ENCODE results near the gene F12.
"Not testable (repeated sequence)": the region's sequence is repeated elsewhere in the genome, so short reads cannot be mapped to it uniquely, and the experiment has no call there.

Gene F12

DNA sequence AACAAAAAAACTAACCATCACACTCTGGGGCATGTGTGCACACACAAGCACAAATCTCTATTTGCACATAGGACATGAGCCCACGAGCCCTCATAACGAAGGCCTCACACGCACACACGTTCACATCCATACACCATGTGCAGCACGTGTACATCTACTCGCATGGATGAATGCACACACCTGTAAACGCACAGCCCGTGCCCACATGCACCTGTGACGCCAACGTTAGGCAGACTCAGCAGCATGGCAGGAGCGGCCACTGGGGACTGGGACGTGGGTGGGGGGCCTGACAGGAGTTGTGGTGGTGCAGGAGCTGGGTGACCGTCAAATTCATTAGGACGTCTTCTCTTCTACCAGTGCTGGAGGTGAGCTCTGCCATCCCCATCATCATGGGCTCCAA is 22.0 kb downstream of the F12 start:
- no peak for DNase-seq (ENCODE audit: low read depth)

DNA sequence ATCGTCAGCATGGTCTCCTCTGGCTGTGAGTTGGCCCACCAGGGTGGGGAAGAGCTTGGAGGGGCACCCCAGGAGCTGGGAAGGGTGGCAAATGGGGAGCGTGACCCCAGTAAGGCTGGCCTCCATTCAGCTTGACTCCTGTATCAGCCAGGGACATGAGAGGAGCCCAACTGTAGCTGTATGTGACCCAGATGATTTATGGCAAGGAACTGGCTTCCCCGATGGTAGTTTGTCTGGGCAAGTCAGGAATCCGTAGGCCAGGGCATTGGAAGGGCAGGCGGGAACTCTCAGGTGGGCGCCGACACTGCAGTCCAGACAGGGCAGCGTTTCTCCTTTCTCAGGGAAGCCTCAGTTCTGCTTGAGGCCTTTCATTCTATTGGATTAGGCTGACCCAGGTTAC is 22.8 kb downstream of the F12 start:
- no peak for DNase-seq (ENCODE audit: low read depth)

DNA sequence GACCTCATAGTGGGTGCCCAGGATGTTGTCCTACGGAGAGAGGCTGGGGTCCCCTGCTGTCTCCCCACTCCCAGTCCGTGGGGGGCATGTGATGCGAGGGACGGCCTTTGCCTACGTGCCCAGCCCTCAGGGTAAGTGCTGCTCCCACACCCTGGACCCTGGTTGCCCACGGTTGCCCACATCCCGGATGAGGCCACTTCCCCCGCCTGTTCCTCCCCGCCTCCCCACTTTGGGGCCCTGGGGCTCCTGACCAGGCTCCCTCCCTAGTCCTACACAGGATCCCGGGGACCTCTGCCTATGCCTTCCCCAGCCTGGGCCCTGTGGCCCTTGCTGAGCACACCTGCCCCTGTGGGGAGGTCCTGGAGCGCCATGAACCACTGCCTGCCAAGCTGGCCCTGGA is 23.6 kb downstream of the F12 start:
- no peak for DNase-seq (ENCODE audit: low read depth)

DNA sequence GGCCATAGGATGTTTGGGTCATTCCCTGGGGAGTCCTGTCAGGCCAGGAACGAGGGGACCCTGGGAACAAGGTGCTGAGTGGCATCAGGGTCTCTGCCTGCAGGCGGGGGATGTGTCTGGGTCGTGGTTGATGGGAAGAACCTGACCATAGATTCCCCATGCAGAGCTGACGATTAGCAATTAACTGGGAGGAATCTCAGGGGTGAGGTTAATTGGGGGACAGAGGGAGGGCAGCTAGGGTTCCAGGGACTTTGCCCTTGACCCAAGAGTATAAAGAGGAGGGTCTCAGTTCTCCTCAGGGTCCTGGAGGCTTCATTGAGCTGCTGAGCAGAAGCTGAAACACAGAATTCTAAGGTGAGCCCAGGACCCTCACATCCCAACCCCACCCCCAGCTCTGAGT is 25.2 kb downstream of the F12 start, which contains the start of gene SLC34A1:
Gene SLC34A1, plus strand, starts transcription at position 301 of the 400 bp plus-strand sequence. CDS start 1,308 bp downstream, outside the sequence.
- no peak for DNase-seq (ENCODE audit: low read depth)

DNA sequence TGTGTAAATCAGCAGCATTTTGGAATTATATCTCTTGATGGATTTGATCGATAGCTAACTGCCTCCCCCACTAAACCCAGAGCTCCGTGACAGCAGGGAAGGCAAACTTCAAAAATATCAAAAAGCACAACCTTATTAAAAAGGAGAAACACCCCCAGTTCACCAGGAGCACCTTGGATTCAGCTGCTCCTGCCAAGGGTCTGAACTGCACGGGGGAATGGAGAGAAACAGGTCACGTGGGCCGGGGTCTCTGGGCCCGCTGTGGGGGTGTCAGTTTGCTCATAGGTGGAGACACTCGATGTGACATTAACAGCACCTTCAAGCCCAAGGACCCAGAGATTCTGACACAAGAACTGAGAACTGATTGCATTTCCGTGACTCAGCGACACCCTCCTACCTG is 26.2 kb downstream of the F12 start:
- no peak for DNase-seq (ENCODE audit: low read depth)

DNA sequence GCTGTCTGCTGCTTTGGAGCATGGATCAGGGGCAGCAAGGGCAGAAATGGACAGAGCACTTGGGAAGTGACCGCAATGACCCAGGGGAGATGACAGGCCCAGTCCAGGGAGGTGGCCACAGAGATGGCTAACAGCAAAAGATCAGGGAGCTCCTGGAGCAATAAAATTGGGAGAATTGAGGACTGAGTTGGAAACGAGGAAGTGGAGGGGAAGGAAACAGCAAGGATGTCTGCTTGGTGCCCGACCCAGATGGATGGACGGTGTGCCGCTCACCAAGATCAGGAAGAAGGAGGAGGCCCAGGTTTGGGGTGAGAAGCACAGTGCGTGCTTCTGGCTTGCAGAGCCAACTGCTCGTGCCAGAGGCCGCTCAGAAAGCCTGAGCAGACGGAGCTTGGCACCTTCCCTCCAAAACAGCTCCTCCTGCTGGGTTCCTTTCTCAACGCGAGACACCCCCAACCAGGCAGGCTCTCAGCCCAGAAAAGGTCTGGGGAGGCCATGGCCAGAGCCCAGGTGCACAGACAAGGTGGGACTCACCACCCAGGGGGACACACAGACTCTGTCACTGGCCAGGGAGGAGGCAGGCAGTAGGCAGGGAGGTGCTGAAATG is 26.8 kb downstream of the F12 start:
- no peak for DNase-seq (ENCODE audit: low read depth)

DNA sequence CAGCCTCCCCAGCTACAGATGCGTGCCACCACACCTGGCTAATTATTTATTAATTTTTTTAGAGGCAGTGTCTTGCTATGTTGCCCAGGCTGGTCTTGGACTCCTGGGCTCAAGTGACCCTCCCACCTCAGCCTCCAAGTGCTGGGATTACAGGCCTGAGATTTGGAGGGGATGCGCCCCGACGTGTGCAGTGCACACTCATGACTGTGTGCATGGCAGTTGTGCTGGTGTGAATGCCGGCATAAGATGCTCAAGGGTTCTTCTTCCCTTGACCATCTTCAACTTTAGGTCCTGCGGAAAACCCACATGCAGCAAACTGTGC is 28.6 kb downstream of the F12 start:
- DNase-seq (ENCODE audit: low read depth) = no peak

DNA sequence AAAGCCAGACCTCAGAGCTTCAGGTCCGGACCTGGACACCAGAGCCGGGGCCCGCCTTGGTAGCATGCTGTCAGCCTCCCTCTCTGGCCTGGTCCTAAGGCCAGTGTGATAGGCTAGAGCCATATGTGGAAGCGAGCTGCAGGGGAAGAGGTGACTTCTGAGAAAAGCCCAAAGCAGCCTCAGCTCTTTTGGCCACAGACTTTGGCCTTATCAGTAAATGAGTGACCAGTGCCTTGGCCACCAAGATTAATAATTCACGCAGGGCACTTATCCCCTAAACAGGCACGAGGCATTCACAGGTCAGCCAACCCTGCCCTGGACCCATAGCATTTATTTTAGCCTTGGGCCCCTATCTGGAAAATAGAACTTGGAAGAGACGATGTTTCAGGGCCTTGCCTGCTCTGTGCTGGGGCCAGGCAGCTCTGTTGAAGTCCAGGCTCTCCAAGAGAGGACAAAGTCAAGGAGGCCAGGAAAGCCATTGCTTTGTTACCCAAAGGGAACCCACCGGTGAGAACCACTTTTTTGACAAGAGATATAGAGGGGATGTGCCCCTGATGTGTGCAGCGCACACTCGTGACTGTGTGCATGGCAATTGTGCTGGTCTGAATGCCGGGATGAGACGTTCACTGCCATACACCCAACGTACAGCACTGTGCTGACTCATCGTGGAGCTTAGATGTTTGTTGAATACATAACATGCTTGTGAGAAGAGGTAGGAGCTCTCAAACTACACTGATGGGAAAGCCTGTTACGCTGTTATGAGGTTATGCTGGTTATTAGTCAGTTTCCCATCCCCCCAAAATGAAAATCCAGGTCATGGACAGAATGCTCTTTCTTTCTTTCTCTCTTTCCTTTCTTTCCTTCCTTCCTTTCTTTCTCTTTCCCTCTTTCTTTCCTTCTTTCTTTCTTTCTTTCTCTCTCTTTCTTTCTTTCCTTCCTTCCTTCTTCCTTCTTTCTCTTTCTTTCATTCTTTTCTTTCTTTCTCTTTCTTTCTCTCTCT is 30.2 kb downstream of the F12 start:
- no peak for DNase-seq (ENCODE audit: low read depth)

DNA sequence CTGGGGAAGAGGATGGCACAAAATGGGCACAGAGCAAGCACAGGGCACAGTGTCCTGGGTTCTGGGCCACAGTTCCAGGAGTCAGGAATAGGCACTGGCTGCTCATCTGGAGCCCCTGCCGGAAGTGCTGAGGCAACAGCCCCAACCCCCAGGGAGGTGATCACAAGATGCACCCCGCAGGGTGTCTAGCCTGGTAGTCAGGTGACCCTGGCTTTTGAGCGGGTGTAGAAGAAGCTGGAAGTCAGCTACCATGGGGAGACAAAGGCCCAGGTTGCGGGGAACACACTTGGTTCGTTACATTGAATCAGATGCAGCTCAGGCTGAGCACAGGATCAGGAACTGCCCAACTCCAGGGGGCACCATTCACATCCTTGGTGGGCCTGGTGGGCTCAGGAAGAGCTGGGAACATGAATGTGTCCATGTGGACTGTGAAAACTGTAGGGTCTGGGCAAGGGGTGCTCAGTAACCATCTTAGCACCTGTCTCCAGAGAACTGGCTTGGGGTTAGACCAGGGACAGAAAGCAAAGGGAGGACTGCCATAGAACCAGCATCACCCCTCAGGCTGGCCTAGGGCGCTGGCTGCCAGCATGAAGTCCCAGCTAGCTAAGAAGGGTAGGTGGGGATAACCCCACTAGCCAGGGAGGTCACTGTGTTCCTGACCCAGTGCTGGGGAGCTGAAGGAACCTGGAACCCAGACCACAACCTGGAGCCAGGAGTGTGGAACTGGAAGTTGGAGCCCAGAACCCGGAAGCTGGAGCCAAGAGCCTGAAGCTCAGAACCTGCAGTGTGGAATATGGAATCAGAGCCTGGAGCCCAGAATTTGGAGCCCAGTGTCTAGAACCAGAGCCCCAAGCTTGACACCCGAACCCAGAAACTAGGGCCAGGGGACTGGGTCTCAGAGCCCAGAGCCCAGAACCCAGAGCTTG is 31.2 kb downstream of the F12 start:
- no peak for DNase-seq (ENCODE audit: low read depth)

DNA sequence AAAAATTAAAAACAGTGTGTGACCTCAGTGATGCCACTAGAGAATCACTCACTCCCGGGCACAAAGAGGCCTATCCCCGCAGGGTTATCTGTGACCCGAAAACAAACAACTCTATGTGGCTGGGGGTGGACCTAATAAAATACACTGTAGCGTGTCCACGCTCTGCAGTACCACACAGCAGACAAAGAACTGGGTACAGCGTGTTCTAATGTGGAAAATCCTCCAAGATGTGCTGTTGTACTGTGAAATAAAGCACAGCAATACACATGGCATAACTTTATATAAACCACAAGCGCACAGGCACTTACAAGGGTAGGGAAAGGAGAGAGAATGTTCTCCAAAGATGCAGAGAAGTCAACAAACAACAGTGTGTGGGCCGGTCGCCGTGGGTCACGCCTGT is 33.3 kb downstream of the F12 start:
- DNase-seq (ENCODE audit: low read depth) = no peak

DNA sequence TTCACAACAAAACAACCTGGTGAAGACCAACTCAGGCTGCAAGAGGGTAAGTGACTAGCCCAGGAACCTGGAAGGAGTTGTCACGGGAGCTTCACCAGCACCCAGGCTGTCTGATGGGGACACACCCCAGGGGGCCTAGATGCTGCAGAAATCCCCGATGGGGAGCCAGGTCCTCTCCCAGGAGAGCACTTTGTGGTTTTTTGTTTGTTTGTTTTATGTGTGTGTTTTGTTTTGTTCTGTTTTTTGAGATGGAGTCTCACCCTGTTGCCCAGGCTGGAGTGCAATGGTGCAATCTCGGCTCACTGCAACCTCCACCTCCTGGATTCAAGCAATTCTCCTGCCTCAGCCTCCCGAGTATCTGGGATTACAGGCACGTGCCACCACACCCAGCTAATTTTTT is 33.8 kb downstream of the F12 start:
- DNase-seq (ENCODE audit: low read depth) = not testable (repeated sequence)

DNA sequence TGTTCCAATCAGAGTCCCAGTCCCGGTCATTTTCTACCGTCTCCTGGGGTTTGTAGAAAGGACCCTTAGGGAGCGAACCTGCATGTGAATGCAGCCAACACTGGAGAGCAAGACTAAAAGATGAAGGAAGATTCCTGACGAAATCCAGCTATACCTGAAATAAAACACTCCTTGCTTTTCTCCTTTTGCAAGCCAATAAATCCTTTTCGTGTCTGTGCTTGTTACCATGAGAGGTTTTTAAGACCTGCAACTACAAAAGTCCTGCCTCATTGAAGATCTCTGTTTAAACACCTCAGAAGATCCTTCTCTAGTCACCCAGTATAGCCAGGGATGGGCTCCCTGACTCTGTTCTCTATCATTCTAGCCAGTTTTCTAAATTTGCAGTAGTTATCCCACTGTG is 35.2 kb downstream of the F12 start:
- no peak for DNase-seq (ENCODE audit: low read depth)

DNA sequence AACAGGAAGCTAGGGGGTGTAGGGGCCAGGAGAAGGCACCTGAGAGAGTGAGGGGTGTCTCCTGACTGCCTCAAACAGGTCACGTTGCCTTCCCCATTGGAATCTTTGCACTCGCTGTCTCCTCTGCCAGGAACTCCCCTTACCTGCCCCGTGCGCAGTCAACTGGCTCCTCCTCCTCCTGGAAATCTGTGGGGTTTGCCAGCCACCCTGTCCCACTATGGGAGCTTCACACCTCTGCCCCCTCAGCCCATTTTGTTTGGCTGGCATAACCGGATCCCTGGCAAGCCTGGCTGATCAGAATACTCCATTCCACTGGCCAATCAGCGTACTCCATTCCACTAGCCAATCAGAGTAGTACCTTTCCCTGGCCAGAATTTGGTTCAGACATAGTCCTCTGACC is 35.6 kb downstream of the F12 start:
- DNase-seq (ENCODE audit: low read depth) = no peak

DNA sequence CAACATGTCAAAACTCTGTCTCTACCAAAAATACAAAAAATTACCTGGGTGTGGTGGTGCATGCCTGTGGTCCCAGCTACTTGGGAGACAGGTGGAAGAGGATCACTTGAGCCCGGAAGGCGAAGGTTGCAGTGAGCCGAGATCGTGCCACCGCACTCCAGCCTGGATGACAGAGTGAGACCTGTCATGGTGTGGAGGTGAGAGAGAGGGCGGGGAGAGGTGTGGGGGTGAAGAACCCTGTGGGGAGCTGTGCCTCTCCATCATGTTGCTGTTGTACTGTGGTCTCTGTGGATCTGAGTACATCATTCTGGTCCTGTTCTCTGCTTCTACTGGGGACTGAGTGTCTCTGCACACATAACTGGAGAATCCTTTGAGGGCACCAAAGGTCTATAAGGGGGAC is 36.5 kb downstream of the F12 start:
- no peak for DNase-seq (ENCODE audit: low read depth)

DNA sequence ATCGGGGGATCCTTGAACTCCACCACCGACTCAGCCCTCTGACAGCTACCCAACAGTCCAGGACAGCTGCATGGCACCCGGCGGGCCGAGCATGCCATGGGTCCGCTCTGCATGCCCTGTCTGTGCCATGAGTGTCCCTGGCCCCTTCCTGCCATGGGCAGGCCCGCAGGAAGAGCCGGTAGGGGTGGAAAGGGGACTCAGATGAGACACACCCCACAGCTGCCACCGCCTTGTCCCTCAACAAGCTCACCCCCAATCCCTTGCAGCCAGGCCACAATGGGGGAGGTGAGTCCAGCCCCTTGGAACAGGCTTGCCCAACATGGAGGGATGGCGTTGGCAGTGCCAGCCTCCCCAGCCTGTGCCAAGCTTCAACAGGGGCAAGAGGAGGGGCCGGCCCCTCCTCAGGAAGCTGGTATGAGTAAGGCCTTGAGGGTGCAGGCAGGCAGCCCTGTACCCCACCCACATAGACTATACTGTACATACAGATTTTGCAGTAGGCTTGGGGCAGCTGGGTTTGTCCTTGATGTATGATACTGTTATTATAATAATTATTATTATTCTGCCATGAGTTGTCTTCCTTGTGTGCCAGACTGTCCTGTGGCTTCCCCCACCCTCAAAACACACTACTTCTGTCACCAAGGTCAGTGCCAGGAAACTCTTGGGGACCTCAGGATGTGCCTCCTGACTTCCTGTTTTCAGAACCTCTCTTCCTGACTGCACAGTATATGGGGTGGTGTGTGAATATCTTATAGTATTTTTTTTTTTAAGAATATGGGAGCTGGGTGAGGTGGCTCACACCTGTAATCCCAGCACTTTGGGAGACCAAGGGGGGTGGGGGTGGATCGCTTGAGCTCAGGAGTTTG is 37.1 kb downstream of the F12 start:
- DNase-seq (ENCODE audit: low read depth) = no peak

DNA sequence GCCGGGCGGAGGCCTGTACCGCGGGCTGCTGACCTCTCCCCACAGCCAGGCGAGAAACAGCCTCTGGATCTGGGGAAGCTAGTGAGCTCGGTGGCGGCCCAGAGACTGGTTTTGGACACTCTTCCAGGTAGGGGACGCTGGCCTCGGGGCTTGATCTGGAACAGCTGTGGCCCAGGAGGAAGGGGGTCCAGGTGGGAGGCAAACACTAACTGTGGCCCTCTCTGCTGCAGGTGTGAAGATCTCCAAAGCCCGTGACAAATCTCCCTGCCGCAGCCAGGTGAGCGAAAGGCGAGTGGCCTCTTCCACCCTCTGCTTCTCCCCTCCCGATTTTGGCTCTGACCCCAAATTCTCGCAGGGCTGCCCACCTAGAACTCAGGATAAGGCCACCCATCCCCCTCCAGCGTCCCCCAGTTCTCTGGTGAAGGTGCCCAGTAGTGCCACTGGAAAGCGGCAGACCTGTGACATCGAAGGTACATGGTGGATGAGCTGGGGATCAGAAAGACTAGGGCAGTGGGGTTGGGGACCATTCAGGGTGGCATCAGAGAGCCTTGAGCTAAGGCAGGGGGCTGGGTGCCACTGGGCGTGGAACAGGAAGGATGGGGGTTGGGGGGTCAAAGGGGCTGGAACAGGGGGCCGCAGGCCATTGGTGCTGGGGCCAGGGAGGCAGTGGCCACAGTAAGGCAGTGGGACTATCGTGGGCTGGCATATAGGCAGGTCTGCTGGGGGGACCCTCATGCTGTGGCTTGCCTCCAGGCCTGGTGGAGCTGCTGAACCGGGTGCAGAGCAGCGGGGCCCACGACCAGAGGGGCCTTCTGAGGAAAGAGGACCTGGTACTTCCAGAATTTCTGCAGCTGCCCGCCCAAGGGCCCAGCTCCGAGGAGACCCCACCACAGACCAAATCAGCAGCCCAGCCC is 38.0 kb downstream of the F12 start:
- no peak for DNase-seq (ENCODE audit: low read depth)

DNA sequence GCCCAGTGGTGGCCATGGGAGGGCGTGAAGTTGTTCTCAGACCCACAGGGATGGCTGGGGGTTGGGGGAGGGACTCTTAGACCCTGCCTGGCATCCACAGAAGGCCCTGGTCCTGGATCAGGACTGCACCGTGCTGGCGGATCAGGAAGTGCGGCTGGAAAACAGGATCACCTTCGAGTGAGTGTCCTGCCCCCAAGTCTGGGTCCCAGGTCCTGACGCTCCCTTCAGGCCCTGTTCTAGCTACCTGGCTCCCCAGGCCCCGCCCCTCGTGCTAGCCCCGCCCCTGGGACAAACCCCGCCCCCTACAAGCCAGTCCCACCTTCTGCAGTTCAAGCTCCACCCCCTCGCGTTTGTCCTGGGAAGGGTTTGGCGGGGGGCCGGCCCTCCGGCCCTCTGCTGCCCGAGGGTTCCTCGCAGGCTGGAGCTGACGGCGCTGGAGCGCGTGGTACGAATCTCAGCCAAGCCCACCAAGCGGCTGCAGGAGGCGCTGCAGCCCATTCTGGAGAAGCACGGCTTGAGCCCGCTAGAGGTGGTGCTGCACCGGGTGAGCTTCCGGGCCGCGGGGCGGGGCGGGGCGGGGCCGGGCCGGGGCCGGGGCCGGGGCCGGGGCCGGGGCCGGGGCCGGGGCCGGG is 38.8 kb downstream of the F12 start:
- DNase-seq (ENCODE audit: low read depth) = peak; percentile 19

DNA sequence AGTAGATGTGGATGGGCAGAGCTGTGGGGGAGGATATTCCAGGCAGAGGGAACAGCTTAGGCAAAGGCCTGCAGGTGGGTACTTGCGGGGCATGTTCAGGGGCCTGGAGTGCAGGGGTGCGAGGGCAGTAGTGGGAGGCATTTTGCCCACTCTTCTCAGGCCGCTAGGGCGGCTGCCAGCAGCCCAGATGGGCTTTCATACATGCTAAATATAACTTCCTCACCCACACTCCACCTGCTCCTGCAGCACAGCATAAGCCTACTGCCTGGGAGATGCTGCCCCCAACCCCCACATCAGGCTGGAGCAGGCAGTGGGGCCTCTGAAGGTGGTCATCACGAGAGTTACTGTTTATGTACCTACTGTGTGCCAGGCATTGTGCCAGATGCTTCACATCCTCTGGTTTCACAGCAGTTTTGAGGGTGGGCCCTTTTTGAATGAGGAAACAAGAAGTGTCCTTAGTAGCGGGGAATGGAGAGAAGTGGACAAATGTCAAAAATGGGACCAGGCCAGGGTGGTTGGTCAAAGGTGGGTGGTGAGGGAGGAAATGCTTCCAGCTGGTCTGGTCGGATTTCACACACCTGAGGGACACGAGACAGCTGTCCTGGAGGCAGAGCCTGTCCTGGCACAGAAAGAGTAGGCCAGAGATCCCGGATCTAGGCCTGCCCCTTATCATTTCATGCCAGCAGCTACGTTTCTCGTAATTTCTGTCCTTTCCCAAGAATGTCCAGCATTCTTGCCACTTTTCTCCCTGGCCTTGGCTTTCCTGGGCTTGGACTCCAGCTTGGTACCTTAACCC is 39.5 kb downstream of the F12 start:
- no peak for DNase-seq (ENCODE audit: low read depth)
